ENCODE measurements around the gene SYNGR1.

DNA sequence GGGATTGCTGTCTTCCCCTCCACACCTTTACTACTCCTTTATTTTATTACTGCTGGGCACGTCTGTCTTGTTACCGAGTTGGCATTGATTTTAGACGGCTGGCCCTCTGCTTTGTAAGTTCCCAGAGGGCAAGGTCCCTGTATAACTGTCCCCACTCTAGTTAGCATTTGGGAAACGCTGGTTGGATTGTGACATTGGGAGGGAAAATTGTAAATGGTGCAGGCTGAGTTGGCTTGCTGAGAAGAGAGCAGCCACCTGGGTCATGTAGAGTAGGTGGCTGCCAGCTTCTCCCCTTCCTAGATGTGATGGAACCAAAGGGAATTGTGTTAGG, 51.5 kb downstream of the SYNGR1 start:
- TF ChIP-seq CTCF (IDR thresholded peaks at IDR 0.05; ENCODE audit: low read depth, low read length): no peak
- TF ChIP-seq EZH2phosphoT487 (IDR thresholded peaks at IDR 0.05; ENCODE audit: low read depth): no peak

Data from OCI-LY3 (cell line).